ENCODE data around the gene HDAC6.

HDAC6 gene

DNA sequence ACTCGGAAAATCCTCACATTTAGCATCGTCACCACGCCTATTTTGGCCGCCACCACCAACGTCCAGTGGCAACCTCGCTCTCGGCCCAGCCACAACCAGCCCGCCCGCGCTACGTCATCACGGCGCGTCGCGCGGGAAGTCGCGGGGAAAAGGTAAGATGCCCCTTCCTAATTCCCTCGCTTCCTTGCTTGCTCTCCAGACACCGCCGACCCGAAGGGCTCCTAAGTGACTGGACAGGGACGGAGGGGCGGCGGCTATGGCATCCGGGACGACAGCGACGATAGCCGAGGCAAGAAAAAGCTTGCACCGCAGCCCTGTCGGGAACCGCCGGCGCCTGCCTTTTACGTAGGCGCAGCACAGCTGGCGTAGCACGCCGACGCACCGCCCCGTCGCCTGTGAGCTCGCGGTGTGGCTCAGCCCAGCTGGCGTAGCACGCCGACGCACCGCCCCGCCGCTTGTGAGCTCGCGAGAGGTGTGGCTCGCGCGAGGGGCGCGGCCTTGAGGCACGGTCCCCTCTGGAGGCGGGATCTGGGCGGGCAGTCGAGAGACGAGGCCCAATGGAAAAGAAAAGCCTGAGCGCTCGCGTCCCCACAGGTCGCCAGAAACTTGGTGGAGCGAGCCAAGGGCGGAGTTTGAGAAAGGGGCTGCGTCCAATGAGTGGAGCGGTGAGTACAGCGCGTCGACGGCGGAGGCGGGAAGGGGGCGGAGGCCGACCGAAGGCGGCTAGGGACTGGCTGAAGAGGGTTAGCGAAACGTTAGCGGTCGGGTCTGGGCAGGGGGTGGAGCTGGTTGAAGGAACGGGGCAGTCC lies at the start of gene HDAC6:
TSS of gene HDAC6 (plus strand) at position 788 of the 809 bp plus-strand sequence. CDS start 626 bp downstream, outside the sequence.
- peak; percentile 96 for DNase-seq

- DNase-seq, result no peak
Measured at GRCh38 chrX:48752498-48752897, 49.4 kb upstream of the HDAC6 start.

DNA sequence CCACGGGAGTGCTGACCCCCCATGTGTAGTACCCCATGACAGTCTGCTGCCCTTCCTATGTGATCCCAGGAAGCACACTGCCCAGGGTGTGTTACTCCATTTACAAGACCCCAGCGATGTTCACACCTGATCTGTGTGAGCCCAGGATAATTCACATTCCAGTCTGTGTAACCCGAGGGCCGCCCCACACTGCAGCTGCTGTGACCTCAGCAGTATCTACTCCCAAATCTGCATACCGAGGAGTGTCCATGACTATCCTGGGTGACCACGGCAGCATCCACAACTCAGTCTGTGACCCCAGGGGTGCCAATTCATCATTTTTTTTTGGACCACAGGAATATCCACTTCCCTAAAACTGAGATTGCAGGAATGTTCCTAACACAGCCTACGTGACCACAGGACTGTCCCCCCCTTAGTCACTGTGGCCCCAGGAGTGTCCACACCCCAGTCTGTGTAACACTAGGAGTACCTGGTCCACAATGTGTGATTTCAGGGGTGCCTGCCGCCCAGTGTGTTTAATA lies 48.1 kb upstream of the HDAC6 start:
- DNase-seq, result no peak

GRCh38 chrX:48754238-48754637 lies 47.6 kb upstream of the HDAC6 start:
- no peak for DNase-seq

DNA sequence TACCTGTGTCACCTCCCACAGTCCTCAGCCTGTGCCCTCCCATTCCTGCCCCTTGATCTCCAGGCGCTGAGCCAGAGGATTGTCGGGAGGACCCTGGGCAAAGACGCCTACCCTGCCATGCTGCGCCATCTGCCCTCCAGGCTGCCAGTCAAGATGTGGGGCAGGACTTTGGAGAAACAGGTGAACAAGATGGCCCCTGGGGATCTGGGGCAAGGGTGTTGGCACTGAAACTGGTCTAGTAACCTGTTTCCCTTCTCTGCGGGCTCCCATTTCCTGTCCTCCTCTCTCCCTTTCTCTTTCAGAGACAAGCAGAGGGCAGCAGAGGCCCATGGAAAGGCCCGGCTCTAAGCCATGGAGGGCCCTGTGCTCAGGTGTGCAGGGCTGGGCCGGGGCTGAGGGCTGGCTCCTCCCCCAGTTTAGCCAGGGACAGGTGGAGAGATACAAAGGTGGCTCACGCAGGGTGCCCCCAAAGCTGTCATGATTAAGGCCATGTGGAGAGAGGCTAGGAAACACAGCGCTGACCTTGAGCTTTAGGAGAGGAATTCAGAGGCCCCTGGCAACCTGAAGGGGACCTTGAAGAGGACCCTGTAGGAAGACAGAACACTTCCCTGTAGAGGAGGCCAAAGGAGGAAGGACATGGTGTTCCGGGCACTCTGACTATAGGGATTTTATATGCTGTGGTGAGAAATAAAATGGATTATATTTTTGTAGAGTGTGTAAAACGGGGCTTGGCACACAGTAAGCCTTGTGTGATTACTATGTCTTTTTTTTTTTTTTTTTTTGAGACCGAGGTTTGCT lies 40.0 kb upstream of the HDAC6 start, which contains the start of gene GLOD5:
TSS of gene GLOD5 (plus strand) at position 74 of the 798 bp plus-strand sequence. CDS start at position 118, 44 bp downstream.
- DNase-seq, result peak; percentile 17

GRCh38 chrX:48769230-48769629 lies 32.6 kb upstream of the HDAC6 start:
- DNase-seq, result no peak

DNA sequence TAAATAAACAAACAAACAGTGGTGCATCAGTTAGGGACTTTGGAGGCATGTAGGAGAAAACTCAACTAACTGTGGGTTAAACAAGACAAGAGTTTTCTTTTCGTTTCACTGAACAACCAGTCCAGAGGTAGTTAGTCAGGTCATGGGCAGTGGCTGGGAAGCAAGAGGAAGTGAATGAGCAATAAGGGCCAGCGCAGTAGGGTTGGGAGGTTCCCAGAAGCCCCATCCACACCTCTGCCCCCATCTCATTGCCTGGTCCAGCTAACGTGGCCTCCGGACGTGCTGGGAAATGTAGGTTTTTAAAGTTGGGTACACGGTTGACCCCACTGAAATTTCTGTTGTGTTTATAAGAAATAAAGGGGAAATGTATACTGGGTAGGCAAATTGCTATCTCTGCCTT lies 31.6 kb upstream of the HDAC6 start:
- DNase-seq, result no peak

- no peak for DNase-seq
Measured at GRCh38 chrX:48772602-48773001, 29.3 kb upstream of the HDAC6 start.

DNA sequence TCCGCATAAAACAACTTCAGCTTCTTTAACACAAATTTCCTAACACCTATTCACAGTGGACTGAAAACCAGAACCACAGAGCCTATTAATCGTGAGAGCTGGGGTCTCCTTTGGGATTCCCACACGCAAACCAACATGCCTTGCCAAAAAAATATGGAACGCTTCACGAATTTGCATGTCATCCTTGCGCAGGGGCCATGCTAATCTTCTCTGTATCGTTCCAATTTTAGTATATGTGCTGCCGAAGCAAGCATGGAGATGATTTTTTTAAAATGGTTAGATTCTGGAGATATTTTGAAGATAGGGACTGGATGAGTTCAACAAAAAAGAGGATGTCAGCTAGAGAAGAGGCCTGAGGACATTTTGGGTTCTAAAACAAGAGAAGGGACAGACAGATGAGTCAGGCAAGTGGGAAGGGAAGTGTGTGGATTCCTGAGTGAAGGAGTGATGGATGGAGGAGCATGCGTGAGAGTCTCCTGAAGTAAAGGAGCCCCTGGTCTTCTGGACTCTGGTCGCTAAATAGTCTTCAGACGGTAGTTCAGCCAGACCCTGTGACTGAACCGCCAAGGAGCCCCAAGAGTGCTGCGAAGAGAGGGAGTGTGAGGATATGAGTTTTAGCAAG lies 24.9 kb upstream of the HDAC6 start:
- DNase-seq, result no peak

- DNase-seq, result no peak
Measured at GRCh38 chrX:48779399-48779798, 22.5 kb upstream of the HDAC6 start.

- no peak for DNase-seq
Measured at GRCh38 chrX:48781705-48782104, 20.2 kb upstream of the HDAC6 start.

DNA sequence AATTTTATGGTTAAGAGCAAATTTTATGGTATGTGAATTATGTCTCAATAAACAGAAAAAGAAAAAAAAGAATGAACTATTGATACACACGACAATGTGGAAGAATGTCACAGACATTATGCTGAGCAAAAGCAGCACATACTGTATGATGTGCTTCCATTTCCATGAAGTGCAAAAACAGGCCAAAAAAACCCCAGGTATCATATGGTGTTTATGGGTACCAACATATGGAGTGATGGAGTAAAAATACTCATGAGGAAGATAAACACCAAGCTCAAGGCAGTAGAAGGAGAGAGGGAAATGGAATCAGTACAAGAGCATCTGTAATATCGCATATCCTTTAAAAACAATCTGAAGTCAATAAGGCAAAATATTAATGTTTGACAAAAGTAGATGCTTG lies 19.7 kb upstream of the HDAC6 start:
- no peak for DNase-seq

- no peak for DNase-seq
Measured at GRCh38 chrX:48782795-48783194, 19.1 kb upstream of the HDAC6 start.

- DNase-seq, result no peak
Measured at GRCh38 chrX:48784726-48785125, 17.1 kb upstream of the HDAC6 start.

GRCh38 chrX:48785186-48785539 lies 16.7 kb upstream of the HDAC6 start:
- DNase-seq, result no peak

DNA sequence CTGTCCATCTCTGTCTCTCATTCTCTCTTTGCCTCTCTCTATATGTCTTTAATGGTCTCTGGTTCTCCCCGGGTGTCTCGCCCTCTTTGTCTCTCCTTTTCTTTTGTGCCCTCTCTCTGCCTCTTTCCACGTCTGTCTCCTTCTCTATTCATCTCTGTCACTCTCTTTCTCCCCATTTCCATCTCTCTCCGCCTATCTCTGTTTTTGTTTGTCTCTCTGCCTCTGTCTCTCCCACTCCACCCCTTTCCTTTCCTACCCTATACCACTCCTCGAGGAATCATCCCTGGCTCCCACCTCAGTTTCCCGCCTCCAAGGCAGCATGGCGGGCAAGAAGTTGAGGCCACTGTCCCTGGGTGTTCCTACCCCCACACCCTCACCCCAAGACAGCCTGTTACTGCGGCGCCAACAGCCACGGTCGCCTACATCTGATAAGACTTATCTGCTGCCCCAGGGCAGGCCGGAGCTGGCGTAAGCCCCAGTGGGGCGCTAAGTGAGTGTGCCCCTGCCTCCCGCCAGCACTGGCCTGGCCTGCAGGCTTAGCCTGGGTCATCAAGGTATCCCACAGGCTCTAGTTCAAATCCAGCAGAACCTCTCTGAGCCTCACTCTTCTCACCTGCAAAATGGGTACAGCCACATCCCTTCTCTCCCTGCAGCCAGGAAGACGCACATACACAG lies 16.2 kb upstream of the HDAC6 start:
- no peak for DNase-seq

DNA sequence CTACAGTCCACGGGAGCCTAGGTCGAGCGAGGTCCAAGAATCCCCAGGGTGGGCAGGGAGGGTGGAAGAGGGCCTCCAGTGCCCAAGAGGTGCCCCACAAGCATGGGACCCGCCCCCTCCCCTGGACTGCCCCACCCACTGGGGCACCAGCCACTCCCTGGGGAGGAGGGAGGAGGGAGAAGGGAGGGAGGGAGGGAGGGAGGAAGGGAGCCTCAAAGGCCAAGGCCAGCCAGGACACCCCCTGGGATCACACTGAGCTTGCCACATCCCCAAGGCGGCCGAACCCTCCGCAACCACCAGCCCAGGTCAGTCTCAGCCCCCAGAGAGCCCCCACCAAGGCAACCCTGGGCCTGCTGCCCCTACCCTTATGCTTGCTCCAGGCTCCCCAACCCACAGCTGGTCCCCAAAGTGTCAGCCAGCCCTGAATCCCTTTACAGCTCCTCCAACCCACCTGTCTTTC lies 15.5 kb upstream of the HDAC6 start, which contains the start of gene GATA1:
TSS of gene GATA1 (plus strand) at position 250 of the 460 bp plus-strand sequence. CDS start 4,520 bp downstream, outside the sequence.
- DNase-seq, result no peak

GRCh38 chrX:48786825-48787504 lies 14.9 kb upstream of the HDAC6 start:
- DNase-seq, result no peak

GRCh38 chrX:48787505-48788443 lies 14.1 kb upstream of the HDAC6 start:
- no peak for DNase-seq

DNA sequence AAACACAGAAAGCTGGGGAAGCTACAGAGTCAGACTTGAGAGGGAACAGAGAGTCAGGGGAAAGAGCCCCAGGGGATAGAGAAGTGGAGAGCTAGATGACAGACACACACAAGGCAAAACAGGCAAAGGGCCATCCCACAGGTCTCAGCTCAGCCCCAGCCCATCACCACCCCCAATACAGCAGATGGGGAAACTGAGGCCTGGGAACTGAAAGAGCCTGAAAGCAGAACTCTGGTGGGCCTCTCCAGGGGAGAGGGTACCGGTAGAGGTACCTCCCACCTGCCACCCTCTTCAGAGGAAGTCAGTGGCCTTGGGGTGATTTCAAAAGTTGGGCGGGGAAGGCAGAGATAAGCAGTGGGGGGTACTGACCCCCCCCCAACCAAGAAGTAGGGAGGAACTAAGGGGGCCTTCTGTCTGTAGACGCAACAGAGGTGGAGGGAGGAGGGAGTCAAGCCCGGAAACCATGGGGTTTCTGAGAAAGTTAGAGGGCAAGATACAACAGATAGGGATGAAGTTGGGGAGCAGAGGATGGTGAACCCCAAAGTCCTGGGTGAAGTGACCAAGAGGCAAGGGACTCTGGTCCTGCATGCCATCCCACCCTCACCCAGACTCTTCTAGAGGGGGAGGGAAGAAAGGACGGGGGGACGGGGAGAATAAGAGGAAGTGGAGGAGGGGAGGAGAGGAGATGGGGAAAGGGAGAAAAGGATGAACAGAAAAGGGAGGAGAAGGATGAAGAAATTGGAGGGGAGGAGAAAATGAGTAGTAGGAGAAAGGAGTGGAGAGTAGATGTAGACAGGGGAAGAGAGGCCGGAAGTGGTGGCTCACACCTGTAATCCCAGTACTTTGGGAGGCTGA lies 12.3 kb upstream of the HDAC6 start:
- DNase-seq, result no peak

Data from activated CD4-positive, alpha-beta T cell treated with anti-CD3 and anti-CD28 coated beads for 48 hours (primary cell).